ENCODE results near the gene ARSD.
"Not testable (repeated sequence)": the region's sequence is repeated elsewhere in the genome, so short reads cannot be mapped to it uniquely, and the experiment has no call there.

The ARSD gene

GRCh38 chrX:2892816-2893215 lies 36.3 kb downstream of the ARSD start (continued):
- TF ChIP-seq, protein P1, sequence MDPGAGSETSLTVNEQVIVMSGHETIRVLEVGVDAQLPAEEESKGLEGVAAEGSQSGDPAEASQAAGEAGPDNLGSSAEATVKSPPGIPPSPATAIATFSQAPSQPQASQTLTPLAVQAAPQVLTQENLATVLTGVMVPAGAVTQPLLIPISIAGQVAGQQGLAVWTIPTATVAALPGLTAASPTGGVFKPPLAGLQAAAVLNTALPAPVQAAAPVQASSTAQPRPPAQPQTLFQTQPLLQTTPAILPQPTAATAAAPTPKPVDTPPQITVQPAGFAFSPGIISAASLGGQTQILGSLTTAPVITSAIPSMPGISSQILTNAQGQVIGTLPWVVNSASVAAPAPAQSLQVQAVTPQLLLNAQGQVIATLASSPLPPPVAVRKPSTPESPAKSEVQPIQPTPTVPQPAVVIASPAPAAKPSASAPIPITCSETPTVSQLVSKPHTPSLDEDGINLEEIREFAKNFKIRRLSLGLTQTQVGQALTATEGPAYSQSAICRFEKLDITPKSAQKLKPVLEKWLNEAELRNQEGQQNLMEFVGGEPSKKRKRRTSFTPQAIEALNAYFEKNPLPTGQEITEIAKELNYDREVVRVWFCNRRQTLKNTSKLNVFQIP (CRISPR knock-in tag; IDR thresholded peaks at IDR 0.05; ENCODE audit: borderline replicate concordance, low read depth) = no peak
- TF ChIP-seq ARNTL (CRISPR knock-in tag; IDR thresholded peaks at IDR 0.05; ENCODE audit: borderline replicate concordance, low read depth) (no peak), SNAI2 (CRISPR knock-in tag; IDR thresholded peaks at IDR 0.05) (no peak)
- TF ChIP-seq, protein P2, sequence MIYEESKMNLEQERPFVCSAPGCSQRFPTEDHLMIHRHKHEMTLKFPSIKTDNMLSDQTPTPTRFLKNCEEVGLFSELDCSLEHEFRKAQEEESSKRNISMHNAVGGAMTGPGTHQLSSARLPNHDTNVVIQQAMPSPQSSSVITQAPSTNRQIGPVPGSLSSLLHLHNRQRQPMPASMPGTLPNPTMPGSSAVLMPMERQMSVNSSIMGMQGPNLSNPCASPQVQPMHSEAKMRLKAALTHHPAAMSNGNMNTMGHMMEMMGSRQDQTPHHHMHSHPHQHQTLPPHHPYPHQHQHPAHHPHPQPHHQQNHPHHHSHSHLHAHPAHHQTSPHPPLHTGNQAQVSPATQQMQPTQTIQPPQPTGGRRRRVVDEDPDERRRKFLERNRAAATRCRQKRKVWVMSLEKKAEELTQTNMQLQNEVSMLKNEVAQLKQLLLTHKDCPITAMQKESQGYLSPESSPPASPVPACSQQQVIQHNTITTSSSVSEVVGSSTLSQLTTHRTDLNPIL (CRISPR knock-in tag; IDR thresholded peaks at IDR 0.05; ENCODE audit: low read depth) = no peak

- ATAC-seq = not testable (repeated sequence)
These were observed 38.3 kb downstream of the ARSD start for GRCh38 chrX:2890536-2891460.

DNA sequence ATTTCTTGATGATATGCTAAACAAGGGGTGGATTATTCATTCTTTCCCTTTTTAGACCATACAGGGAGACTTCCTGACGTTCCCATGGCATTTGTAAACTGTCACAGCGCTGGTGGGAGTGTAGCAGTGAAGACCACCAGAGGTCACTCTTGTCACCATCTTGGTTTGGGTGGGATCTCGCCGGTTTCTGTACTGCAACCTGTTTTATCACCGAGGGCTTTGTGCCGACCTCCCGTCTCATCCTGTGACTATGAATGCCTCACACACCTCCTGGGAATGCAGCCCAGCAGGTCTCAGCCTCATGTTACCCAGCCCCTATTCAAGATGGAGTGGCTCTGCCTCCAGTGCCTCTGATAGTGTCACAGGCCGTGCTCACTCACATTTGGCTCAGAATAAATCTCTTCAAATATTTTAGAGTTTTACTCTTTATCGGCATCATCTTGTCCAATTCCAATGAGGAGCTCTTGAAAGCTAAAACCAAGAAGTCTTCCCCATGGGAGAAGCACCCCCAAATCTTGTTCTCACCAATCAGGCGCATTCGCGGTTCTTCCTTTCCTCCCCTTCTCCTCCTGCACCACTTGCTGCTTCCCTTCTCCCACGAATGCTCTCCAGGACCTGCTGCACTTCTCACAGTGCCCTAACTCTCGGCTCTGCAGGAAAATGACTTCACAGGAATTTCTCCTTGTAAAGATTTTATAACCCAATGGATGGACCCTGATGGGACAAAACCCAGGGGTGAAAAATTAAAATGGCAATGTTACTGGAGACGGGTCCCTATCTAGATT lies 39.2 kb downstream of the ARSD start:
- ATAC-seq = peak; percentile 81

DNA sequence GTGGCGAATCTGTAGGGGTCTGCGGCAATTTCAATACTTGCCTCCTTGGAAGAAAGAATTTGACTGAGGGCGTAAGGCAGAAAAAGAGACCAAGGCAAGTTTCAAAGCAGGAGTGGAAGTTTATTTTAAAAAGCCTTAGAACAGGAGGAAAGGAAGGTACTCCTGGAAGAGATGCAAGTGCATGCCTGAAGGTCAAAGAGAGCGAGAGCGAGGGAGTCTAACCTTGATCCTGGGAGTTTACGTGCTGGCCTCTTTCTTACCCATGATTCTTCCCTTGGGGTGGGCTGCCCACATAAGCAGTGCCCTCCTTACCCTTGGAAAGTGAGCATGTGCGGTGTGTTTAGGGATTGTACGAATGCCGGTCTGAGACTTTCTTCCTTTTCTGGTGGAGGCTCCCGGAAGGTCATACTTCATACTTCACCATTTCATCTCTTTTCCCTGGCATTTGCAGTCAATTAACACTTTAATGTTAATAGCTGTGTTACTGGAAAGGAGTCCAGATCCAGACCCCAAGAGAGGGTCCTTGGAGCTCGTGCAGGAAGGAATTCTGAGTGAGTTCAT lies 40.0 kb downstream of the ARSD start:
- ATAC-seq = peak; percentile 36; the same call in 2 of the 3 replicates
- no peak for TF ChIP-seq GLIS3 (CRISPR knock-in tag; IDR thresholded peaks at IDR 0.05)
- no peak for TF ChIP-seq OSR1 (CRISPR knock-in tag; IDR thresholded peaks at IDR 0.05)
- TF ChIP-seq, protein P1 (CRISPR knock-in tag; IDR thresholded peaks at IDR 0.05; ENCODE audit: borderline replicate concordance, low read depth) = no peak
- TF ChIP-seq RARB (CRISPR knock-in tag; IDR thresholded peaks at IDR 0.05) = no peak
- TF ChIP-seq, protein P3, sequence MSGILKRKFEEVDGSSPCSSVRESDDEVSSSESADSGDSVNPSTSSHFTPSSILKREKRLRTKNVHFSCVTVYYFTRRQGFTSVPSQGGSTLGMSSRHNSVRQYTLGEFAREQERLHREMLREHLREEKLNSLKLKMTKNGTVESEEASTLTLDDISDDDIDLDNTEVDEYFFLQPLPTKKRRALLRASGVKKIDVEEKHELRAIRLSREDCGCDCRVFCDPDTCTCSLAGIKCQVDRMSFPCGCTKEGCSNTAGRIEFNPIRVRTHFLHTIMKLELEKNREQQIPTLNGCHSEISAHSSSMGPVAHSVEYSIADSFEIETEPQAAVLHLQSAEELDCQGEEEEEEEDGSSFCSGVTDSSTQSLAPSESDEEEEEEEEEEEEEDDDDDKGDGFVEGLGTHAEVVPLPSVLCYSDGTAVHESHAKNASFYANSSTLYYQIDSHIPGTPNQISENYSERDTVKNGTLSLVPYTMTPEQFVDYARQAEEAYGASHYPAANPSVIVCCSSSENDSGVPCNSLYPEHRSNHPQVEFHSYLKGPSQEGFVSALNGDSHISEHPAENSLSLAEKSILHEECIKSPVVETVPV (CRISPR knock-in tag; IDR thresholded peaks at IDR 0.05) = no peak
- no peak for TF ChIP-seq ZC3H10 (CRISPR knock-in tag; IDR thresholded peaks at IDR 0.05)
- no peak for TF ChIP-seq CSDC2 (CRISPR knock-in tag; IDR thresholded peaks at IDR 0.05)
- no peak for TF ChIP-seq BACH2 (CRISPR knock-in tag; IDR thresholded peaks at IDR 0.05; ENCODE audit: borderline replicate concordance)
- no peak for TF ChIP-seq ESRRG (CRISPR knock-in tag; IDR thresholded peaks at IDR 0.05)

DNA sequence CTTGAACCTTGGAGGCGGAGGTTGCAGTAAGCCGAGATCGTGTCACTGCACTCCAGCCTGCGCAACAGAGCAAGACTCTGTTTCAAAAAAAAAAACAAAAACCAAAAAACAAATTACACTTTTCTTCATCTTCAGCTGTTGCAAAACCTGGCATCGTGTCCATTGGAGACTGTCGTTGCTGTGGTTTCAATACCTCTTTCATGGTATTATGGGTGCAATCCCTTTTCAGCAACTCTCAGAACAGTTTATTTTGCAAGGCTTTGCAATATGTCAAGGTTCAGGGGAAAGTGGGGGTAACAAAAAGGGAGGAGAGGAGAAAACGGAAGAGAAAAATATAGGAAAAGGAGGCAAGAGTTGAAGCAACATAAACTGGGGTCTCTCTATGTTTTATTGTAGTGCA lies 40.8 kb downstream of the ARSD start:
- TF ChIP-seq ZNF70 (CRISPR knock-in tag; IDR thresholded peaks at IDR 0.05) = no peak
- ATAC-seq = no peak

DNA sequence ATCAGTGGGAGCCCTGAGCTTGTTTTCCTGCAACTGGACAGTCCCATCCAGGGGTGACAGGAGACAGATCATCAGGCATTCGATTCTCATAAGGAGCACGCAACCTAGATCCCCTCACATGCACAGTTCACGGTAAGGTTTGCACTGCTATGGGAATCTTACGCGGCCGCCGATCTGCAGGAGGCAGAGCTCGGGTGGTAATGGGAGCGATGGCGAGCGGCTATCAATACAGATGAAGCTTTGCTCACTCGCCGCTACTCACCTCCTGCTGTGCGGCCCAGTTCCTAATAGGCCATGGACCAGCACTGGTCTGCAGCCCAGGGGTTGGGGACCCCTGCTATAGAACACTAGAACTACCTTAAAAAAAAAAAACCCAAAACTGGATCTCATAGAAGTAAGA lies 45.4 kb downstream of the ARSD start:
- ATAC-seq = no peak
- TF ChIP-seq, protein P3 (CRISPR knock-in tag; IDR thresholded peaks at IDR 0.05) = no peak
- TF ChIP-seq, protein P1 (CRISPR knock-in tag; IDR thresholded peaks at IDR 0.05; ENCODE audit: borderline replicate concordance, low read depth) = no peak
- TF ChIP-seq TOX (CRISPR knock-in tag; IDR thresholded peaks at IDR 0.05; ENCODE audit: borderline replicate concordance) = no peak
- no peak for TF ChIP-seq ZNF565 (CRISPR knock-in tag; conservative IDR thresholded peaks at IDR 0.05; ENCODE audit: low read depth)
- no peak for TF ChIP-seq ISL1 (CRISPR knock-in tag; IDR thresholded peaks at IDR 0.05)
- TF ChIP-seq, protein P4, sequence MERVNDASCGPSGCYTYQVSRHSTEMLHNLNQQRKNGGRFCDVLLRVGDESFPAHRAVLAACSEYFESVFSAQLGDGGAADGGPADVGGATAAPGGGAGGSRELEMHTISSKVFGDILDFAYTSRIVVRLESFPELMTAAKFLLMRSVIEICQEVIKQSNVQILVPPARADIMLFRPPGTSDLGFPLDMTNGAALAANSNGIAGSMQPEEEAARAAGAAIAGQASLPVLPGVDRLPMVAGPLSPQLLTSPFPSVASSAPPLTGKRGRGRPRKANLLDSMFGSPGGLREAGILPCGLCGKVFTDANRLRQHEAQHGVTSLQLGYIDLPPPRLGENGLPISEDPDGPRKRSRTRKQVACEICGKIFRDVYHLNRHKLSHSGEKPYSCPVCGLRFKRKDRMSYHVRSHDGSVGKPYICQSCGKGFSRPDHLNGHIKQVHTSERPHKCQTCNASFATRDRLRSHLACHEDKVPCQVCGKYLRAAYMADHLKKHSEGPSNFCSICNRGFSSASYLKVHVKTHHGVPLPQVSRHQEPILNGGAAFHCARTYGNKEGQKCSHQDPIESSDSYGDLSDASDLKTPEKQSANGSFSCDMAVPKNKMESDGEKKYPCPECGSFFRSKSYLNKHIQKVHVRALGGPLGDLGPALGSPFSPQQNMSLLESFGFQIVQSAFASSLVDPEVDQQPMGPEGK (CRISPR knock-in tag; IDR thresholded peaks at IDR 0.05; ENCODE audit: borderline replicate concordance) = no peak
- TF ChIP-seq ZNF8 (CRISPR knock-in tag; IDR thresholded peaks at IDR 0.05) = no peak
- no peak for TF ChIP-seq ZNF70 (CRISPR knock-in tag; IDR thresholded peaks at IDR 0.05)
- TF ChIP-seq RARB (CRISPR knock-in tag; IDR thresholded peaks at IDR 0.05) = no peak
